GM12878 (cell line): ENCODE measurements around the gene DMWD. TPM values are rescaled to one million over a fixed set of nuclear protein-coding genes. Genes with fewer than 3 reads are reported as not detected.

Experiments used
- ATAC-seq: fragments of 200-7000 bp; cut with Tn5 transposase; 3 replicates; pipeline ENCODE4 v1.9.1; 2020; ENCODE audit warnings: mild to moderate bottlenecking, moderate library complexity
- BruUV-seq: library from RNA; stranded (reverse); fragments of 400-500 nt; replicated peaks from 2 replicates; lab custom pipeline; 2021; lab: Mats Ljungman, UMichigan
- CTCF ChIA-PET: fragments of 300-600 bp; sonication (Branson Sonifier 250); formaldehyde crosslinking; extraction: SDS; loops from one replicate; lab custom pipeline; 2021; ENCODE audit warnings: inconsistent platforms; lab: Yijun Ruan, JAX
- POLR2A ChIA-PET: fragments of 350-600 bp; formaldehyde crosslinking; extraction: SDS; loops from one replicate; lab custom pipeline; 2021; ENCODE audit warnings: inconsistent platforms; lab: Charles Lee
- RAD21 ChIA-PET: fragments of 300-600 bp; sonication (Branson Sonifier 250); formaldehyde crosslinking; loops from one replicate; lab custom pipeline; 2023; ENCODE audit warnings: antibody characterized with exemption; ENCODE audit not compliant: unreplicated experiment; lab: Charles Lee
- SMC1A ChIA-PET: fragments of 300-600 bp; sonication (Branson Sonifier 250); formaldehyde crosslinking; loops from one replicate; lab custom pipeline; 2023; ENCODE audit not compliant: unreplicated experiment, uncharacterized antibody; lab: Charles Lee
- DNase-seq: peaks from one replicate; pipeline ENCODE4 v3.0.0-alpha.2; 2011; ENCODE audit warnings: low read depth, low spot score
- FAIRE-seq: peaks from 3 replicates; lab custom pipeline; 2011; peaks lifted over from hg19 to GRCh38; lab: Jason Lieb, UNC
- H2AFZ ChIP-seq: 2 replicates; pipeline ENCODE4 v1.6.0; 2011; ENCODE audit warnings: low read depth, low read length, control low read depth; ENCODE audit not compliant: control insufficient read depth
- H3K27ac ChIP-seq: 2 replicates; pipeline ENCODE4 v1.5.1; 2011; ENCODE audit warnings: control low read depth; ENCODE audit not compliant: control insufficient read depth, insufficient read depth
- H3K27me3 ChIP-seq, 2 experiments: replicated peaks in 1 of 2; 2 replicates each; pipeline versions ENCODE4 v1.6.0 to v1.6.1; 2011; ENCODE audit warnings: low read length in 1 of 2; ENCODE audit not compliant: control insufficient read depth in 2 of 2, insufficient read depth in 2 of 2
- H3K36me3 ChIP-seq, 2 experiments: 2 replicates each; pipeline ENCODE4 v1.5.1; 2011; ENCODE audit warnings: low read length in 1 of 2; ENCODE audit not compliant: control insufficient read depth in 2 of 2, insufficient read depth in 2 of 2
- H3K4me1 ChIP-seq: 2 replicates; pipeline ENCODE4 v1.6.1; 2011; ENCODE audit warnings: mild to moderate bottlenecking, low read length, moderate library complexity, mixed read lengths; ENCODE audit not compliant: control insufficient read depth, insufficient read depth
- H3K4me2 ChIP-seq: 2 replicates; pipeline ENCODE4 v1.6.0; 2011; ENCODE audit warnings: control low read depth; ENCODE audit not compliant: control insufficient read depth, insufficient read depth
- H3K4me3 ChIP-seq: fragments of 200-600 bp; sonication (generic); 2 replicates; pipeline ENCODE4 v1.5.1; 2016
- H3K79me2 ChIP-seq: 2 replicates; pipeline ENCODE4 v1.6.0; 2011; ENCODE audit warnings: low read length; ENCODE audit not compliant: control insufficient read depth, insufficient read depth
- H3K9ac ChIP-seq: 2 replicates; pipeline ENCODE4 v1.8.0; 2011; ENCODE audit warnings: low read length, control low read depth, mixed read lengths; ENCODE audit not compliant: control insufficient read depth, insufficient read depth
- H3K9me3 ChIP-seq: replicated peaks from 3 replicates; pipeline ENCODE4 v1.5.1; 2011; ENCODE audit warnings: mild to moderate bottlenecking, low read length; ENCODE audit not compliant: control insufficient read depth, insufficient read depth
- H4K20me1 ChIP-seq: 2 replicates; pipeline ENCODE4 v1.6.0; 2011; ENCODE audit not compliant: control insufficient read depth, insufficient read depth
- ATF2 ChIP-seq: IDR thresholded peaks from 2 replicates; pipeline ENCODE4 v1.6.1; 2012; ENCODE audit warnings: low read length, inconsistent platforms
- BCL3 ChIP-seq: IDR thresholded peaks from 2 replicates; pipeline ENCODE4 v1.6.1; 2011; ENCODE audit warnings: borderline replicate concordance, low read depth, mild to moderate bottlenecking, moderate library complexity, low read length; ENCODE audit not compliant: insufficient read depth, poor library complexity, severe bottlenecking
- CBX5 ChIP-seq: sonication (generic); IDR thresholded peaks from 2 replicates; pipeline ENCODE4 v1.6.1; 2016; ENCODE audit warnings: low read depth, moderate library complexity, mild to moderate bottlenecking, inconsistent platforms
- CHD4 ChIP-seq: fragments of 200-600 bp; sonication (generic); IDR thresholded peaks from 2 replicates; pipeline ENCODE4 v1.6.1; 2016; ENCODE audit warnings: mild to moderate bottlenecking
- MEF2A ChIP-seq: IDR thresholded peaks from 2 replicates; pipeline ENCODE4 v1.6.1; 2011; ENCODE audit warnings: low read depth, mild to moderate bottlenecking, low read length, moderate library complexity; ENCODE audit not compliant: insufficient read depth
- MTA2 ChIP-seq: fragments of 450-650 bp; IDR thresholded peaks from 2 replicates; pipeline ENCODE4 v1.6.1; 2016; ENCODE audit warnings: low read depth, mild to moderate bottlenecking, moderate library complexity
- NFIC ChIP-seq: IDR thresholded peaks from 2 replicates; pipeline ENCODE4 v1.6.1; 2012; ENCODE audit warnings: low read depth, mild to moderate bottlenecking, inconsistent platforms, low read length, moderate library complexity
- NFXL1 ChIP-seq: fragments of 450-650 bp; IDR thresholded peaks from 2 replicates; pipeline ENCODE4 v1.6.1; 2017; ENCODE audit warnings: antibody characterized with exemption, mild to moderate bottlenecking, borderline replicate concordance
- NFYA ChIP-seq: IDR thresholded peaks from 2 replicates; pipeline ENCODE4 v1.6.1; 2011; ENCODE audit warnings: low read depth, mild to moderate bottlenecking, low read length, improper control_type of control experiment, borderline replicate concordance
- PAX5 ChIP-seq: IDR thresholded peaks from 2 replicates; pipeline ENCODE4 v1.6.1; 2011; ENCODE audit warnings: low read depth, low read length, borderline replicate concordance
- PKNOX1 ChIP-seq: fragments of 450-650 bp; IDR thresholded peaks from 2 replicates; pipeline ENCODE4 v1.6.1; 2016; ENCODE audit warnings: mild to moderate bottlenecking
- POLR2AphosphoS2 ChIP-seq: IDR thresholded peaks from 2 replicates; pipeline ENCODE4 v1.6.1; 2011; ENCODE audit warnings: low read depth, mild to moderate bottlenecking, low read length, improper control_type of control experiment, moderate library complexity
- POU2F2 ChIP-seq: IDR thresholded peaks from 3 replicates; pipeline ENCODE4 v1.6.1; 2011; ENCODE audit warnings: low read depth, mild to moderate bottlenecking, low read length, borderline replicate concordance
- RUNX3 ChIP-seq: IDR thresholded peaks from 2 replicates; pipeline ENCODE4 v1.6.1; 2012; ENCODE audit warnings: low read length, inconsistent platforms
- SP1 ChIP-seq: IDR thresholded peaks from one replicate; pipeline ENCODE4 v1.6.1; 2011; ENCODE audit warnings: low read depth, low read length
- SPI1 ChIP-seq: IDR thresholded peaks from 2 replicates; pipeline ENCODE4 v1.6.1; 2011; ENCODE audit warnings: low read depth, mild to moderate bottlenecking, low read length, moderate library complexity, borderline replicate concordance; ENCODE audit not compliant: insufficient read depth
- SUPT20H ChIP-seq: IDR thresholded peaks from 2 replicates; pipeline ENCODE4 v1.6.1; 2011; ENCODE audit warnings: low read depth, mild to moderate bottlenecking, low read length, moderate library complexity, borderline replicate concordance; ENCODE audit not compliant: control insufficient read depth
- USF2 ChIP-seq: IDR thresholded peaks from 2 replicates; pipeline ENCODE4 v1.6.1; 2011; ENCODE audit warnings: low read depth, low read length, improper control_type of control experiment, borderline replicate concordance
- YBX1 ChIP-seq: fragments of 450-650 bp; IDR thresholded peaks from 2 replicates; pipeline ENCODE4 v1.6.1; 2016; ENCODE audit warnings: antibody characterized with exemption
- YY1 ChIP-seq: IDR thresholded peaks from 2 replicates; pipeline ENCODE4 v1.6.1; 2011; ENCODE audit warnings: low read depth, mild to moderate bottlenecking, low read length
- WGBS: methylation state at CpG from one replicate; pipeline ENCODE4 v1.1.6; 2016; ENCODE audit warnings: low lambda C conversion rate; ENCODE audit not compliant: insufficient replicate concordance, insufficient coverage; ENCODE audit errors: missing lambda C conversion rate; 5-methylcytosine and 5-hydroxymethylcytosine counted together
- in situ Hi-C: fragments of 300-500 bp; cut with MboI; formaldehyde crosslinking; loops from 9 replicates; pipeline ENCODE4 v1.14.3; 2018; ENCODE audit warnings: mixed read lengths
- intact Hi-C: fragments of 100-400 bp; cut with micrococcal nuclease; formaldehyde crosslinking; loops from one replicate; pipeline ENCODE4 v1.14.2; 2022; ENCODE audit not compliant: unreplicated experiment
- polyA plus RNA-seq, 11 experiments: library from polyadenylated mRNA; depleted of rRNA in 4 of 11; unstranded in 6 of 11; stranded (reverse) in 5 of 11; fragments of >200 nt; fragmentation: Nextera tagmentation in 4 of 11; fragmentation: Illumina TruSeq in 1 of 11; extraction: Ambion mirVana in 4 of 11; extraction: Trizol in 1 of 11; gene quantifications; 1 replicate in 1 of 11; 2 replicates in 10 of 11; pipeline versions ENCODE4 v1.2.1 to v1.2.3, GENCODE V29; 2011 to 2016; ENCODE audit warnings: inconsistent platforms in 2 of 11, missing spikeins in 2 of 11, low read depth in 1 of 11
- total RNA-seq, 4 experiments: library from RNA; depleted of rRNA in 3 of 4; stranded (reverse); fragments of >200 nt in 3 of 4; fragmentation: Illumina TruSeq in 1 of 4; extraction: Trizol in 1 of 4; gene quantifications; 2 replicates each; pipeline versions ENCODE4 v1.2.1 to v1.2.3, GENCODE V29; 2013 to 2021

DMWD gene
- total and polyA plus RNA-seq, 10 of the 15 experiments (the other 5 are each of a cell fraction or from before 2014, with no cell fraction given), result 3.5 to 56.0 (median 11.6) TPM

DNA sequence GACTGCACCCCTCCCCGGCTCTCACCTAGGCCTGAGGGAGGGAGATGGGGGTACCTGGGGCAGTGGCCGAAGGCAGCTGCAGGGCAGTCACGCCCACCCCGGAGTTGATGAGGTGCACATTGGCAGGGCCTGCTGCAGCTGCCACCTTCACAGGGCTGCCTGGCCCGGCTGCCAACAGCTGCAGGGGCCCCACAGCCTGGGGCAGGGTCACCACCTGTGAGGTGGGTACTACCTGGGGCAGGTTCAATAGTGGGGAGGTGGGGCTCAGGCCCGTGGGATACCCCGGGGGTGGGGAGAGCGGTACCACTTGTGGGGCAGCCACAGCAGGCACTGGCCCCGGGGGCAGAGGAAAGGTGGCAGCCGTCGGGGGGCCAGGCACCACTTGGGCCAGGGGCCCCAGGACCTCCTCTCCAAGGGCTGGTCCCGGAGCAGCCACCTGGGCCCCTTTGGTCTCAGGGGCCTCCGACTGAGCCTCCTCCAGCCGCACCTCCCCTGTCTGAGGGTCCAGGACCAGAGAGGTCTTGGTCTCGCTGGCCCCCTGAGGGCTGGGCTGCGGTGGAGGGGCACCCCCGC is 26.3 kb downstream of the DMWD start (continued):
- TF ChIP-seq BCL3, result no peak
- TF ChIP-seq POU2F2, result no peak
- TF ChIP-seq SP1, result no peak
- no peak for TF ChIP-seq CBX5
- no peak for TF ChIP-seq USF2
- no peak for TF ChIP-seq POLR2AphosphoS2
- no peak for TF ChIP-seq CHD4
- TF ChIP-seq, all 136 proteins: peak for 0

DNA sequence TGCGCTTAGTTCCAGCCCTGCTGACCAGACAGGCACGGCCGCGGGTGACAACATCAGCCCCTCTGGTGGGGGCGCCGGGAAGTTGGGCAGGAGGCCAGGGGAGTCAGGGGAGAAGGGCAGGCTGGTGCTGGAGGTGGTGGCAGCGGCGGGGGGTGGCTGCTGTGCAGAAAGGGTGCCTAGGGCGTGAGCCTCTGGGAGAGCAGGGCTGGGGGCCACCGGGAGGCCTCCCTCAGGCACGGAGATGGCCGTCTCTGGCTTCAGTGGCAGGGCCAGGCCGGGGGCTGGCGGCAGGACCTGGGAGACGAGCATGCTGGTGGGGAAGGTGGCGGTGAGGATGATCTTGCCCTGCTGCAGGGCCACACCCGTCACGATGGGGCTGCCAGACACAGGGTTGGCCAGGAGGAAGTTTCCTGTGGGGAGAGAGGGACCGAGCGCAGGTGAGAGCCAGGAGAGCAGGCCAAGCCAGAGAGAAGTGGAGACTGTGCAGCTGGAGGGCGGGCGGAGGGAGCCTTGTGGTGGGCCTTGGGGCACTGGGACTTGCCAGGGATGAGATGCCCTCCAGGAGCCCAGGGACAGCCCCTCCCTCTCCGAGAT is 26.8 kb downstream of the DMWD start:
- CTCF ChIA-PET, result no interaction called here
- no peak for ATAC-seq
- FAIRE-seq, result no peak
- H3K36me3 ChIP-seq, result no peaks in the 10 kb centered on the region
- RAD21 ChIA-PET, result no interaction called here
- no peaks in the 10 kb centered on the region for H3K27me3 ChIP-seq
- no peak overlapping the region for H3K4me3 ChIP-seq
- peaks cover 4% of the 10 kb centered on the region for H3K4me1 ChIP-seq
- no peaks in the 10 kb centered on the region for H4K20me1 ChIP-seq
- no peak overlapping the region for H3K27ac ChIP-seq
- BruUV-seq, result no TSS peak
- DNase-seq, result no peak
- intact Hi-C loops, result loop anchor here (5.0 kb wide), 2 partner anchors 33 to 73 kb away; partner anchors contain the start of genes FBXO46, MEIOSIN, QPCTL and SNRPD2
- SMC1A ChIA-PET, result no interaction called here
- 86% methylated on average over 23 of the region's 23 CpGs for WGBS
- H3K9ac ChIP-seq, result no peak overlapping the region
- no peak overlapping the region for H3K4me2 ChIP-seq
- POLR2A ChIA-PET, result no interaction called here
- no peak overlapping the region for H2AFZ ChIP-seq
- no peaks in the 10 kb centered on the region; the same call in 1 of the 2 replicates for H3K79me2 ChIP-seq
- no peaks in the 10 kb centered on the region for H3K9me3 ChIP-seq
- in situ Hi-C loops, result no loop called here
- TF ChIP-seq NFXL1, result no peak
- no peak for TF ChIP-seq MEF2A
- TF ChIP-seq SPI1, result no peak
- no peak for TF ChIP-seq PAX5
- TF ChIP-seq YBX1, result no peak
- no peak for TF ChIP-seq YY1
- no peak for TF ChIP-seq NFIC
- no peak for TF ChIP-seq PKNOX1
- TF ChIP-seq NFYA, result no peak
- TF ChIP-seq RUNX3, result no peak
- no peak for TF ChIP-seq MTA2
- no peak for TF ChIP-seq SUPT20H
- no peak for TF ChIP-seq POU2F2
- TF ChIP-seq ATF2, result no peak
